WTC11 (cell line): ENCODE data around the gene RFX4. TPM values are rescaled to one million over a fixed set of nuclear protein-coding genes. Genes with fewer than 3 reads are reported as not detected.

Experiments
- ATAC-seq: fragments of 200-7000 bp; cut with Tn5 transposase; 2 replicates; pipeline ENCODE4 v1.10.0; 2021; ENCODE audit warnings: mild to moderate bottlenecking, moderate library complexity
- CTCF ChIA-PET: fragments of 300-600 bp; sonication (Branson Sonifier 250); formaldehyde crosslinking; loops from one replicate; lab custom pipeline; 2021; ENCODE audit warnings: antibody characterized with exemption; lab: Charles Lee
- POLR2A ChIA-PET: fragments of 350-600 bp; sonication (Branson Sonifier 250); formaldehyde crosslinking; loops from one replicate; lab custom pipeline; 2021; ENCODE audit warnings: antibody characterized with exemption; lab: Charles Lee
- DNase-seq: peaks from one replicate; pipeline ENCODE4 v3.0.0; 2021; ENCODE audit warnings: low spot score
- H3K27ac Mint-ChIP-seq: 2 replicates; pipeline ENCODE4 v1.8.0; 2021; ENCODE audit warnings: mixed read lengths
- H3K27me3 Mint-ChIP-seq: 2 replicates; pipeline ENCODE4 v1.8.0; 2021; ENCODE audit warnings: low read depth, mild to moderate bottlenecking, moderate library complexity, mixed read lengths
- H3K36me3 Mint-ChIP-seq: 2 replicates; pipeline ENCODE4 v1.8.0; 2021; ENCODE audit warnings: mixed read lengths
- H3K4me1 Mint-ChIP-seq: 2 replicates; pipeline ENCODE4 v1.8.0; 2022; ENCODE audit warnings: mixed read lengths
- H3K4me3 Mint-ChIP-seq: 2 replicates; pipeline ENCODE4 v1.8.0; 2021; ENCODE audit warnings: mild to moderate bottlenecking, moderate library complexity, mixed read lengths
- H3K9me3 Mint-ChIP-seq: 2 replicates; pipeline ENCODE4 v1.8.0; 2021; ENCODE audit warnings: mixed read lengths
- AFF4 ChIP-seq: sonication (generic); formaldehyde crosslinking; IDR thresholded peaks from 2 replicates; pipeline ENCODE4 v1.8.1; 2023; ENCODE audit warnings: mild to moderate bottlenecking, missing genetic modification reagents, borderline replicate concordance
- CDX4 ChIP-seq: fragments of 250-450 bp; sonication (Bioruptor Pico); IDR thresholded peaks from 2 replicates; pipeline ENCODE4 v1.9.0; 2021; ENCODE audit warnings: moderate library complexity, mild to moderate bottlenecking, inconsistent platforms, borderline replicate concordance
- ELF4 ChIP-seq: sonication (generic); formaldehyde crosslinking; IDR thresholded peaks from 2 replicates; pipeline ENCODE4 v1.8.1; 2022; ENCODE audit warnings: low read depth, mild to moderate bottlenecking, moderate library complexity, missing genetic modification reagents
- GTF2I ChIP-seq: fragments of 250-450 bp; sonication (Bioruptor Pico); conservative IDR thresholded peaks from 2 replicates; pipeline ENCODE4 v1.4.0; 2021; ENCODE audit warnings: mild to moderate bottlenecking
- HMGA2 ChIP-seq: fragments of 250-450 bp; sonication (Bioruptor Pico); IDR thresholded peaks from 2 replicates; pipeline ENCODE4 v1.4.0; 2021; ENCODE audit warnings: mild to moderate bottlenecking, moderate library complexity
- HMGXB4 ChIP-seq: sonication (generic); formaldehyde crosslinking; IDR thresholded peaks from 2 replicates; pipeline ENCODE4 v1.8.1; 2023; ENCODE audit warnings: mild to moderate bottlenecking, moderate library complexity, missing genetic modification reagents
- KAT7 ChIP-seq: sonication (generic); formaldehyde crosslinking; IDR thresholded peaks from 2 replicates; pipeline ENCODE4 v1.8.1; 2023; ENCODE audit warnings: missing genetic modification reagents, mild to moderate bottlenecking, borderline replicate concordance
- NR2C2 ChIP-seq: sonication (generic); formaldehyde crosslinking; IDR thresholded peaks from 2 replicates; pipeline ENCODE4 v1.8.0; 2022; ENCODE audit warnings: mild to moderate bottlenecking, missing genetic modification reagents
- NR3C1 ChIP-seq: sonication (generic); formaldehyde crosslinking; conservative IDR thresholded peaks from 2 replicates; pipeline ENCODE4 v1.8.1; 2023; ENCODE audit warnings: low read depth, mild to moderate bottlenecking, missing genetic modification reagents
- RELA ChIP-seq: sonication (generic); formaldehyde crosslinking; IDR thresholded peaks from 2 replicates; pipeline ENCODE4 v1.8.1; 2022; ENCODE audit warnings: missing genetic modification reagents, mild to moderate bottlenecking, borderline replicate concordance
- RORB ChIP-seq: fragments of 250-450 bp; sonication (Bioruptor Pico); IDR thresholded peaks from 2 replicates; pipeline ENCODE4 v1.9.0; 2021; ENCODE audit warnings: mild to moderate bottlenecking
- SMAD4 ChIP-seq: sonication (generic); formaldehyde crosslinking; IDR thresholded peaks from 2 replicates; pipeline ENCODE4 v1.8.0; 2022; ENCODE audit warnings: mild to moderate bottlenecking, missing genetic modification reagents
- SOX15 ChIP-seq: fragments of 250-450 bp; sonication (Bioruptor Pico); IDR thresholded peaks from 2 replicates; pipeline ENCODE4 v1.9.0; 2021; ENCODE audit warnings: mild to moderate bottlenecking
- ZBTB21 ChIP-seq: sonication (generic); formaldehyde crosslinking; IDR thresholded peaks from 2 replicates; pipeline ENCODE4 v1.8.1; 2023; ENCODE audit warnings: mild to moderate bottlenecking, missing genetic modification reagents, borderline replicate concordance
- ZNF121 ChIP-seq: sonication (generic); formaldehyde crosslinking; IDR thresholded peaks from 2 replicates; pipeline ENCODE4 v1.8.0; 2023; ENCODE audit warnings: missing genetic modification reagents
- ZNF317 ChIP-seq: sonication (generic); formaldehyde crosslinking; IDR thresholded peaks from 2 replicates; pipeline ENCODE4 v1.8.1; 2023; ENCODE audit warnings: low read depth, mild to moderate bottlenecking, moderate library complexity, missing genetic modification reagents, borderline replicate concordance
- ZNF396 ChIP-seq: fragments of 250-450 bp; sonication (Bioruptor Pico); IDR thresholded peaks from 2 replicates; pipeline ENCODE4 v1.8.0; 2021; ENCODE audit warnings: mild to moderate bottlenecking, moderate library complexity, borderline replicate concordance
- ZNF671 ChIP-seq: fragments of 250-450 bp; sonication (Bioruptor Pico); IDR thresholded peaks from 2 replicates; pipeline ENCODE4 v1.8.0; 2021; ENCODE audit warnings: mild to moderate bottlenecking
- total RNA-seq: library from RNA; stranded (reverse); gene quantifications from 3 replicates; pipeline ENCODE4 v1.2.3, GENCODE V29; 2021
- TF ChIP-seq, protein P1 (sequence below): fragments of 250-450 bp; sonication (Bioruptor Pico); IDR thresholded peaks from 2 replicates; pipeline ENCODE4 v1.9.0; 2021; ENCODE audit warnings: mild to moderate bottlenecking
- TF ChIP-seq, protein P2 (sequence below): sonication (generic); formaldehyde crosslinking; IDR thresholded peaks from 2 replicates; pipeline ENCODE4 v1.8.0; 2022; ENCODE audit warnings: mild to moderate bottlenecking, missing genetic modification reagents
- TF ChIP-seq, protein P3 (sequence below): sonication (generic); formaldehyde crosslinking; IDR thresholded peaks from 2 replicates; pipeline ENCODE4 v1.8.1; 2022; ENCODE audit warnings: mild to moderate bottlenecking, moderate library complexity, missing genetic modification reagents
- TF ChIP-seq, protein P4 (sequence below): sonication (generic); formaldehyde crosslinking; IDR thresholded peaks from 2 replicates; pipeline ENCODE4 v1.8.1; 2023; ENCODE audit warnings: mild to moderate bottlenecking, missing genetic modification reagents, moderate library complexity
- TF ChIP-seq, protein P5 (sequence below): fragments of 250-450 bp; sonication (Bioruptor Pico); IDR thresholded peaks from 2 replicates; pipeline ENCODE4 v1.8.0; 2021; ENCODE audit warnings: mild to moderate bottlenecking

Gene RFX4
- total RNA-seq, 1 experiment from 2014 or later, result 0.26 TPM

- H3K4me1 Mint-ChIP-seq, result peaks cover 11% of the 10 kb centered on the region
- no peak for DNase-seq
- no peak overlapping the region for H3K4me3 Mint-ChIP-seq
- TF ChIP-seq, protein P1, sequence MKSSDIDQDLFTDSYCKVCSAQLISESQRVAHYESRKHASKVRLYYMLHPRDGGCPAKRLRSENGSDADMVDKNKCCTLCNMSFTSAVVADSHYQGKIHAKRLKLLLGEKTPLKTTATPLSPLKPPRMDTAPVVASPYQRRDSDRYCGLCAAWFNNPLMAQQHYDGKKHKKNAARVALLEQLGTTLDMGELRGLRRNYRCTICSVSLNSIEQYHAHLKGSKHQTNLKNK (CRISPR knock-in tag), result no peak
- TF ChIP-seq ZNF396 (CRISPR knock-in tag) (no peak), ZBTB21 (CRISPR knock-in tag) (no peak), KAT7 (no peak), NR2C2 (CRISPR knock-in tag) (no peak), NR3C1 (CRISPR knock-in tag) (no peak), HMGXB4 (CRISPR knock-in tag) (no peak), ZNF317 (CRISPR knock-in tag) (no peak), RORB (no peak), SOX15 (CRISPR knock-in tag) (no peak), GTF2I (no peak), AFF4 (CRISPR knock-in tag) (no peak), SMAD4 (CRISPR knock-in tag) (no peak), ZNF121 (CRISPR knock-in tag) (no peak), ELF4 (CRISPR knock-in tag) (no peak), HMGA2 (CRISPR knock-in tag) (no peak), ZNF671 (CRISPR knock-in tag) (no peak)
- TF ChIP-seq, protein P2, sequence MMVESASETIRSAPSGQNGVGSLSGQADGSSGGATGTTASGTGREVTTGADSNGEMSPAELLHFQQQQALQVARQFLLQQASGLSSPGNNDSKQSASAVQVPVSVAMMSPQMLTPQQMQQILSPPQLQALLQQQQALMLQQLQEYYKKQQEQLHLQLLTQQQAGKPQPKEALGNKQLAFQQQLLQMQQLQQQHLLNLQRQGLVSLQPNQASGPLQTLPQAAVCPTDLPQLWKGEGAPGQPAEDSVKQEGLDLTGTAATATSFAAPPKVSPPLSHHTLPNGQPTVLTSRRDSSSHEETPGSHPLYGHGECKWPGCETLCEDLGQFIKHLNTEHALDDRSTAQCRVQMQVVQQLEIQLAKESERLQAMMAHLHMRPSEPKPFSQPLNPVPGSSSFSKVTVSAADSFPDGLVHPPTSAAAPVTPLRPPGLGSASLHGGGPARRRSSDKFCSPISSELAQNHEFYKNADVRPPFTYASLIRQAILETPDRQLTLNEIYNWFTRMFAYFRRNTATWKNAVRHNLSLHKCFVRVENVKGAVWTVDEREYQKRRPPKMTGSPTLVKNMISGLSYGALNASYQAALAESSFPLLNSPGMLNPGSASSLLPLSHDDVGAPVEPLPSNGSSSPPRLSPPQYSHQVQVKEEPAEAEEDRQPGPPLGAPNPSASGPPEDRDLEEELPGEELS (CRISPR knock-in tag), result no peak
- no peak overlapping the region for H3K27ac Mint-ChIP-seq
- ATAC-seq, result no peak
- peaks cover 6% of the 10 kb centered on the region for H3K9me3 Mint-ChIP-seq
- no peaks in the 10 kb centered on the region for H3K27me3 Mint-ChIP-seq
- peaks cover 3% of the 10 kb centered on the region; the same call in 1 of the 2 replicates for H3K36me3 Mint-ChIP-seq
- CTCF ChIA-PET, result no interaction called here
- POLR2A ChIA-PET, result no interaction called here
Measured at GRCh38 chr12:106719879-106720278, 137.1 kb downstream of the RFX4 start.

DNA sequence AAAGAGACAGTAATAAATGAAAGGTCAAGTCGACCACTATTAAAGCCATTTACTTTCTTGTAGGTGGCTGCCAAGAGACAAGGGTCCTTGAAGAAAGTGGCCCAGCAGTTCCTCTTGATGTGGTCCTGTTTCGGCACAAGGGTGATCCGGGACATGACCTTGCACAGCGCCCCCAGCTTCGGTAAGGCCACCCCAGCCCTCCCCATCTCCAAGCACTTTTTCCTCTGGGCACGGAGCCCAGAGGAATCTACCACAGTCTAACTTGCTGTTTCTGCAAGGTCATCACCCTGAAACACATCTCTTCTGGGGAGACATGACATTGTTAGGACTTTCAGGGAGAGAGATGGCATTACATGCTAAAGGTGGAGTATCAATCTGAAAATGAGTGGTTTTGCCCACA lies 137.9 kb downstream of the RFX4 start:
- DNase-seq, result no peak
- Mint-ChIP-seq H3K27me3 (no peaks in the 10 kb centered on the region), H3K4me1 (peaks cover 11% of the 10 kb centered on the region), H3K9me3 (peaks cover 6% of the 10 kb centered on the region), H3K36me3 (peaks cover 3% of the 10 kb centered on the region; the same call in 1 of the 2 replicates), H3K27ac (no peak overlapping the region), H3K4me3 (no peak overlapping the region)
- POLR2A ChIA-PET, result no interaction called here
- no peak for ATAC-seq
- CTCF ChIA-PET, result interaction anchor here (0.6 kb wide), 1 partner anchor 914 kb away, joined by 3 read pairs; no protein-coding TSS in a partner anchor
- TF ChIP-seq HMGA2 (CRISPR knock-in tag), result no peak
- TF ChIP-seq, protein P3, sequence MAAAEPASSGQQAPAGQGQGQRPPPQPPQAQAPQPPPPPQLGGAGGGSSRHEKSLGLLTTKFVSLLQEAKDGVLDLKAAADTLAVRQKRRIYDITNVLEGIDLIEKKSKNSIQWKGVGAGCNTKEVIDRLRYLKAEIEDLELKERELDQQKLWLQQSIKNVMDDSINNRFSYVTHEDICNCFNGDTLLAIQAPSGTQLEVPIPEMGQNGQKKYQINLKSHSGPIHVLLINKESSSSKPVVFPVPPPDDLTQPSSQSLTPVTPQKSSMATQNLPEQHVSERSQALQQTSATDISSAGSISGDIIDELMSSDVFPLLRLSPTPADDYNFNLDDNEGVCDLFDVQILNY (CRISPR knock-in tag), result no peak
- no peak for TF ChIP-seq GTF2I
- TF ChIP-seq NR3C1 (CRISPR knock-in tag), result no peak
- TF ChIP-seq, protein P4, sequence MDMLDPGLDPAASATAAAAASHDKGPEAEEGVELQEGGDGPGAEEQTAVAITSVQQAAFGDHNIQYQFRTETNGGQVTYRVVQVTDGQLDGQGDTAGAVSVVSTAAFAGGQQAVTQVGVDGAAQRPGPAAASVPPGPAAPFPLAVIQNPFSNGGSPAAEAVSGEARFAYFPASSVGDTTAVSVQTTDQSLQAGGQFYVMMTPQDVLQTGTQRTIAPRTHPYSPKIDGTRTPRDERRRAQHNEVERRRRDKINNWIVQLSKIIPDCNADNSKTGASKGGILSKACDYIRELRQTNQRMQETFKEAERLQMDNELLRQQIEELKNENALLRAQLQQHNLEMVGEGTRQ (CRISPR knock-in tag), result no peak
- TF ChIP-seq, protein P5, sequence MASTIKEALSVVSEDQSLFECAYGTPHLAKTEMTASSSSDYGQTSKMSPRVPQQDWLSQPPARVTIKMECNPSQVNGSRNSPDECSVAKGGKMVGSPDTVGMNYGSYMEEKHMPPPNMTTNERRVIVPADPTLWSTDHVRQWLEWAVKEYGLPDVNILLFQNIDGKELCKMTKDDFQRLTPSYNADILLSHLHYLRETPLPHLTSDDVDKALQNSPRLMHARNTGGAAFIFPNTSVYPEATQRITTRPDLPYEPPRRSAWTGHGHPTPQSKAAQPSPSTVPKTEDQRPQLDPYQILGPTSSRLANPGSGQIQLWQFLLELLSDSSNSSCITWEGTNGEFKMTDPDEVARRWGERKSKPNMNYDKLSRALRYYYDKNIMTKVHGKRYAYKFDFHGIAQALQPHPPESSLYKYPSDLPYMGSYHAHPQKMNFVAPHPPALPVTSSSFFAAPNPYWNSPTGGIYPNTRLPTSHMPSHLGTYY, result no peak
- no peak for TF ChIP-seq RELA (CRISPR knock-in tag)
- TF ChIP-seq CDX4 (CRISPR knock-in tag), result no peak
